ENCODE data around the gene HSD3B7.
A peak's percentile ranks its signal among the peaks of the same experiment; 100 is the strongest.

Gene HSD3B7

GRCh38 chr16:30957456-30958174 lies 27.4 kb upstream of the HSD3B7 start, which contains the start of gene SETD1A:
Gene SETD1A (plus strand): TSS chr16:30957754. CDS start chr16:30958732, 978 bp downstream.
- DNase-seq (ENCODE audit: low spot score): peak; percentile 97

GRCh38 chr16:30958175-30959079 lies 26.6 kb upstream of the HSD3B7 start:
- peak; percentile 88 for DNase-seq (ENCODE audit: low spot score)

GRCh38 chr16:30961384-30961783 lies 23.6 kb upstream of the HSD3B7 start:
- DNase-seq (ENCODE audit: low spot score): no peak

- DNase-seq (ENCODE audit: low spot score): no peak
Observed at GRCh38 chr16:30963925-30964511, 21.0 kb upstream of the HSD3B7 start.

GRCh38 chr16:30964574-30965226 lies 20.3 kb upstream of the HSD3B7 start:
- no peak for DNase-seq (ENCODE audit: low spot score)

GRCh38 chr16:30965436-30965835 lies 19.6 kb upstream of the HSD3B7 start:
- no peak for DNase-seq (ENCODE audit: low spot score)

GRCh38 chr16:30966033-30966619 lies 18.9 kb upstream of the HSD3B7 start:
- no peak for DNase-seq (ENCODE audit: low spot score)

GRCh38 chr16:30967795-30968194 lies 17.2 kb upstream of the HSD3B7 start:
- DNase-seq (ENCODE audit: low spot score): no peak

GRCh38 chr16:30969246-30969842 lies 15.7 kb upstream of the HSD3B7 start:
- DNase-seq (ENCODE audit: low spot score): no peak

- no peak for DNase-seq (ENCODE audit: low spot score)
Observed at GRCh38 chr16:30971298-30971697, 13.7 kb upstream of the HSD3B7 start.

GRCh38 chr16:30972872-30973271 lies 12.1 kb upstream of the HSD3B7 start:
- peak; percentile 41 for DNase-seq (ENCODE audit: low spot score)

GRCh38 chr16:30974348-30974747 lies 10.7 kb upstream of the HSD3B7 start:
- DNase-seq (ENCODE audit: low spot score): no peak

GRCh38 chr16:30976486-30976885 lies 8.5 kb upstream of the HSD3B7 start:
- no peak for DNase-seq (ENCODE audit: low spot score)

- DNase-seq (ENCODE audit: low spot score): no peak
Observed at GRCh38 chr16:30977502-30977901, 7.5 kb upstream of the HSD3B7 start.

- DNase-seq (ENCODE audit: low spot score): no peak
Observed at GRCh38 chr16:30979170-30980022, 5.6 kb upstream of the HSD3B7 start.

GRCh38 chr16:30980023-30980371 lies 5.0 kb upstream of the HSD3B7 start:
- no peak for DNase-seq (ENCODE audit: low spot score)

- DNase-seq (ENCODE audit: low spot score): no peak
Observed at GRCh38 chr16:30980434-30980833, 4.6 kb upstream of the HSD3B7 start.

GRCh38 chr16:30980959-30981358 lies 4.0 kb upstream of the HSD3B7 start:
- DNase-seq (ENCODE audit: low spot score): no peak

- no peak for DNase-seq (ENCODE audit: low spot score)
Observed at GRCh38 chr16:30982548-30983288, 2.3 kb upstream of the HSD3B7 start.

Data from hepatic stellate cell (primary cell).